DMS79 (cell line): ENCODE measurements around the gene DNM2.

Experiments used
- DNase-seq: peaks from one replicate; lab custom pipeline; 2025; lab: John Stamatoyannopoulos, UW

Gene DNM2

GRCh38 chr19:10815969-10816644, 98.2 kb downstream of the DNM2 start:
- no peak for DNase-seq

GRCh38 chr19:10816691-10817090, 98.8 kb downstream of the DNM2 start:
- DNase-seq = no peak

- DNase-seq = no peak
These were observed 99.6 kb downstream of the DNM2 start for GRCh38 chr19:10817291-10818038.

GRCh38 chr19:10818301-10819123, 100.6 kb downstream of the DNM2 start:
- no peak for DNase-seq

- DNase-seq = no peak
These were observed 101.5 kb downstream of the DNM2 start for GRCh38 chr19:10819124-10820060.

GRCh38 chr19:10820173-10820572, 102.3 kb downstream of the DNM2 start:
- no peak for DNase-seq

GRCh38 chr19:10823690-10824089, 105.8 kb downstream of the DNM2 start:
- no peak for DNase-seq

GRCh38 chr19:10826231-10826630, 108.4 kb downstream of the DNM2 start:
- DNase-seq = no peak

- DNase-seq = no peak
These were observed 109.0 kb downstream of the DNM2 start for GRCh38 chr19:10826846-10827245.

GRCh38 chr19:10828981-10829821, 111.3 kb downstream of the DNM2 start:
- DNase-seq = no peak

GRCh38 chr19:10829967-10830366, 112.1 kb downstream of the DNM2 start:
- no peak for DNase-seq

- DNase-seq = no peak
These were observed 112.5 kb downstream of the DNM2 start for GRCh38 chr19:10830370-10830769.

- DNase-seq = no peak
These were observed 113.3 kb downstream of the DNM2 start for GRCh38 chr19:10830931-10831779.

GRCh38 chr19:10831987-10832938, 114.4 kb downstream of the DNM2 start:
- DNase-seq = no peak

- DNase-seq = no peak
These were observed 115.0 kb downstream of the DNM2 start for GRCh38 chr19:10832939-10833296.

- no peak for DNase-seq
These were observed 117.3 kb downstream of the DNM2 start for GRCh38 chr19:10835089-10835753.

GRCh38 chr19:10835754-10836478, 118.0 kb downstream of the DNM2 start, which contains the start of gene TMED1:
TMED1 (minus strand) TSS chr19:10836212; CDS start chr19:10836191, 21 bp downstream.
- DNase-seq = peak; percentile 97
